GM23248 (cell line): ENCODE results near the gene GRIP2. TPM values are rescaled to one million over a fixed set of nuclear protein-coding genes. Genes with fewer than 3 reads are reported as not detected.

Experiments
- DNase-seq: peaks from one replicate; pipeline ENCODE4 v3.0.0-alpha.2; 2015
- H2AFZ ChIP-seq: fragments of 200-600 bp; sonication (generic); 2 replicates; pipeline ENCODE4 v1.6.1; 2016; ENCODE audit warnings: antibody characterized with exemption
- H3F3A ChIP-seq: fragments of 200-600 bp; sonication (generic); 2 replicates; pipeline ENCODE4 v1.6.1; 2016; ENCODE audit warnings: mild to moderate bottlenecking, antibody characterized with exemption, mixed run types; ENCODE audit not compliant: insufficient read depth
- H3K27ac ChIP-seq: fragments of 200-600 bp; sonication (generic); 2 replicates; pipeline ENCODE4 v1.5.1; 2016; ENCODE audit warnings: mild to moderate bottlenecking
- H3K27me3 ChIP-seq: fragments of 200-600 bp; sonication (generic); replicated peaks from 2 replicates; pipeline ENCODE4 v1.6.1; 2016; ENCODE audit warnings: mild to moderate bottlenecking; ENCODE audit not compliant: insufficient read depth
- H3K36me3 ChIP-seq: fragments of 200-600 bp; sonication (generic); 2 replicates; pipeline ENCODE4 v1.6.1; 2016; ENCODE audit warnings: low read depth, mild to moderate bottlenecking
- H3K4me1 ChIP-seq: fragments of 200-600 bp; sonication (generic); 2 replicates; pipeline ENCODE4 v1.6.1; 2016; ENCODE audit warnings: mild to moderate bottlenecking; ENCODE audit not compliant: insufficient read depth
- H3K4me2 ChIP-seq: fragments of 200-600 bp; sonication (generic); one replicate; pipeline ENCODE4 v1.6.1; 2016; ENCODE audit warnings: mild to moderate bottlenecking; ENCODE audit not compliant: unreplicated experiment
- H3K4me3 ChIP-seq: fragments of 200-600 bp; sonication (generic); 2 replicates; pipeline ENCODE4 v1.5.1; 2016; ENCODE audit warnings: mild to moderate bottlenecking
- H3K79me2 ChIP-seq: fragments of 200-600 bp; sonication (generic); 2 replicates; pipeline ENCODE4 v1.6.1; 2016; ENCODE audit warnings: mild to moderate bottlenecking; ENCODE audit not compliant: insufficient read depth
- H3K9ac ChIP-seq: fragments of 200-600 bp; sonication (generic); 2 replicates; pipeline ENCODE4 v1.6.1; 2016; ENCODE audit warnings: mild to moderate bottlenecking
- H3K9me2 ChIP-seq: fragments of 200-600 bp; sonication (generic); 2 replicates; pipeline ENCODE4 v1.6.1; 2016; ENCODE audit warnings: mixed run types, mild to moderate bottlenecking, moderate library complexity; ENCODE audit not compliant: insufficient read depth
- H3K9me3 ChIP-seq: fragments of 200-600 bp; sonication (generic); one replicate; pipeline ENCODE4 v1.6.1; 2017; ENCODE audit warnings: low read depth
- H4K20me1 ChIP-seq: fragments of 200-600 bp; sonication (generic); 2 replicates; pipeline ENCODE4 v1.6.0; 2016; ENCODE audit not compliant: insufficient read depth
- EZH2 ChIP-seq: fragments of 200-600 bp; sonication (generic); IDR thresholded peaks from 2 replicates; pipeline ENCODE4 v1.6.1; 2018; ENCODE audit warnings: antibody characterized with exemption, mild to moderate bottlenecking; ENCODE audit not compliant: insufficient read depth, poor library complexity, severe bottlenecking
- EZH2phosphoT487 ChIP-seq: fragments of 200-600 bp; sonication (generic); IDR thresholded peaks from 2 replicates; pipeline ENCODE4 v1.6.1; 2018; ENCODE audit warnings: antibody characterized with exemption, moderate library complexity, mild to moderate bottlenecking, low read depth; ENCODE audit not compliant: insufficient read depth
- whole genome bisulfite sequencing, 2 experiments: methylation state at CpG; one replicate each; pipeline ENCODE4 v1.1.6; 2015 to 2017; ENCODE audit warnings: low lambda C conversion rate in 2 of 2, low coverage in 1 of 2; ENCODE audit errors: missing lambda C conversion rate in 2 of 2; 5-methylcytosine and 5-hydroxymethylcytosine counted together
- in situ Hi-C: fragments of 300-500 bp; cut with MboI; formaldehyde crosslinking; loops from 2 replicates; pipeline ENCODE4 v1.15.0; 2020
- polyA plus RNA-seq: library from polyadenylated mRNA; unstranded; fragments of >200 nt; fragmentation: Nextera tagmentation; extraction: Ambion mirVana; gene quantifications from 2 replicates; pipeline ENCODE4 v1.2.1, GENCODE V29; 2016
- total RNA-seq: library from RNA; depleted of rRNA; stranded (reverse); fragments of >200 nt; shearing (Covaris generic); gene quantifications from 2 replicates; pipeline ENCODE4 v1.2.3, GENCODE V29; 2014

Gene GRIP2
- total and polyA plus RNA-seq, 2 experiments from 2014 or later, result 0.11 to 0.14 TPM

GRCh38 chr3:14448756-14449727, 91.1 kb downstream of the GRIP2 start:
- no peak overlapping the region for H3K4me3 ChIP-seq
- peaks cover 18% of the 10 kb centered on the region for H3K4me1 ChIP-seq
- H3K9ac ChIP-seq, result no peak overlapping the region
- H3K4me2 ChIP-seq, result no peak overlapping the region
- H3K9me2 ChIP-seq, result no peaks in the 10 kb centered on the region
- H3K27me3 ChIP-seq, result no peaks in the 10 kb centered on the region
- no peak for DNase-seq
- no peaks in the 10 kb centered on the region for H3K9me3 ChIP-seq
- H3K36me3 ChIP-seq, result peaks cover 6% of the 10 kb centered on the region; the same call in 1 of the 2 replicates
- WGBS, 2 experiments, result 86 to 89% methylated on average over 15 of the region's 15 CpGs
- H3K79me2 ChIP-seq, result no peaks in the 10 kb centered on the region
- TF ChIP-seq EZH2phosphoT487 (no peak), EZH2 (no peak)
- H4K20me1 ChIP-seq, result no peaks in the 10 kb centered on the region
- peaks cover 11% of the 10 kb centered on the region; the same call in 1 of the 2 replicates for H3F3A ChIP-seq
- H2AFZ ChIP-seq, result no peak overlapping the region
- H3K27ac ChIP-seq, result no peak overlapping the region
- in situ Hi-C loops, result no loop called here

GRCh38 chr3:14448063-14448462, 92.1 kb downstream of the GRIP2 start:
- Histone ChIP-seq H3K27ac (no peak overlapping the region), H3K4me2 (no peak overlapping the region), H3K4me1 (peaks cover 13% of the 10 kb centered on the region), H3K9ac (no peak overlapping the region), H3K4me3 (no peak overlapping the region), H3F3A (peaks cover 11% of the 10 kb centered on the region; the same call in 1 of the 2 replicates), H4K20me1 (no peaks in the 10 kb centered on the region), H3K9me2 (no peaks in the 10 kb centered on the region), H3K79me2 (no peaks in the 10 kb centered on the region), H3K9me3 (no peaks in the 10 kb centered on the region), H3K27me3 (no peaks in the 10 kb centered on the region), H3K36me3 (peaks cover 6% of the 10 kb centered on the region; the same call in 1 of the 2 replicates), H2AFZ (no peak overlapping the region)
- TF ChIP-seq EZH2 (no peak), EZH2phosphoT487 (no peak)
- 87 to 90% methylated on average over 4 of the region's 4 CpGs for WGBS, 2 experiments
- in situ Hi-C loops, result no loop called here
- DNase-seq, result no peak

DNA sequence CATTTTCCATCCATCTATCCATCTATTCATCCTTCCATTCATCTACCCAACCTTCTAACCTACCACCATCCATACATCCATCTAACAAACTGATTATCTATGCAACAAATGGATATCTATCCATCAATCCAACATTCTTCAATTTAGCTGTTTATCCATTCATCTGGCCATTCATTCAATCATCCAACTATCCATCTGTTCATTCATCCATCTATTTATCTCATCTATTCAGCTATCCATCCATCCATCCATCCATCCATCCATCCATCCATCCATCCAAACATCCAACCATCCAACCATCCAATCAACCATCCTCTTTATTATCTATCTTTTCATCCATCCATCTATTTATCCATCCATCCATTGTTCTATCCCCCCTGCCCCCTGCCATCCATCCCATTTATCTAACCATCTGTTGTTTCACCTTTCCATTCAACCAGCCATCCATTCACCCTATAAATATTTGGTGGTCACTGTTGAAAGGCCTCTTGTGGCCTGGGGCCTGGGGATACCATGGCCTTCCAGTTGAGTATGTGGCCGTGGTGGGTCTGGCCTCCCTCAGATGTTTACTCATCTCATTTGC, 93.1 kb downstream of the GRIP2 start:
- Histone ChIP-seq H3F3A (peaks cover 11% of the 10 kb centered on the region; the same call in 1 of the 2 replicates), H3K4me2 (no peak overlapping the region), H3K4me3 (no peak overlapping the region), H3K27ac (no peak overlapping the region), H2AFZ (no peak overlapping the region), H3K36me3 (peaks cover 6% of the 10 kb centered on the region; the same call in 1 of the 2 replicates), H3K9me3 (no peaks in the 10 kb centered on the region), H3K4me1 (peaks cover 6% of the 10 kb centered on the region), H3K79me2 (no peaks in the 10 kb centered on the region; the same call in 1 of the 2 replicates), H3K9ac (no peak overlapping the region), H3K27me3 (no peaks in the 10 kb centered on the region), H4K20me1 (no peaks in the 10 kb centered on the region), H3K9me2 (no peaks in the 10 kb centered on the region)
- in situ Hi-C loops, result no loop called here
- no peak for TF ChIP-seq EZH2phosphoT487
- no peak for TF ChIP-seq EZH2
- 92 to 94% methylated on average over 1 of the region's 1 CpG for WGBS, 2 experiments
- DNase-seq, result no peak

- no peak for DNase-seq
- TF ChIP-seq EZH2 (no peak), EZH2phosphoT487 (no peak)
- no peak overlapping the region for H3K4me3 ChIP-seq
- no peak overlapping the region for H3K9ac ChIP-seq
- peaks cover 10% of the 10 kb centered on the region; the same call in 1 of the 2 replicates for H3K79me2 ChIP-seq
- peaks cover 6% of the 10 kb centered on the region; the same call in 1 of the 2 replicates for H3K36me3 ChIP-seq
- no peak overlapping the region for H2AFZ ChIP-seq
- H3K27ac ChIP-seq, result no peak overlapping the region
- H3K27me3 ChIP-seq, result no peaks in the 10 kb centered on the region
- in situ Hi-C loops, result no loop called here
- no peaks in the 10 kb centered on the region for H3K9me3 ChIP-seq
- H3K4me1 ChIP-seq, result peaks cover 4% of the 10 kb centered on the region; the same call in 1 of the 2 replicates
- H3K4me2 ChIP-seq, result no peak overlapping the region
- H3K9me2 ChIP-seq, result no peaks in the 10 kb centered on the region
- 95 to 98% methylated on average over 4 of the region's 4 CpGs for WGBS, 2 experiments
- H4K20me1 ChIP-seq, result no peaks in the 10 kb centered on the region
- no peaks in the 10 kb centered on the region for H3F3A ChIP-seq
These were observed 94.4 kb downstream of the GRIP2 start for GRCh38 chr3:14445773-14446172.
